RPMI7951 (cell line): ENCODE results near the gene STEAP2. TPM values are rescaled to one million over a fixed set of nuclear protein-coding genes. Genes with fewer than 3 reads are reported as not detected.
A peak's percentile ranks its signal among the peaks of the same experiment; 100 is the strongest.

Source experiments
- DNase-seq: peaks from one replicate; pipeline ENCODE4 v3.0.0-alpha.2; 2012; ENCODE audit warnings: low read depth
- total RNA-seq: library from RNA; depleted of rRNA; stranded (reverse); fragments of >200 nt; shearing (Covaris generic); gene quantifications from 2 replicates; pipeline ENCODE4 v1.2.3, GENCODE V29; 2014

The STEAP2 gene
- total RNA-seq, 1 experiment from 2014 or later, result 5.8 TPM

- peak; percentile 4 for DNase-seq
Observed at GRCh38 chr7:90192876-90193750, 18.4 kb upstream of the STEAP2 start.

- DNase-seq, result no peak
Observed at GRCh38 chr7:90194911-90195809, 16.4 kb upstream of the STEAP2 start.

GRCh38 chr7:90201500-90202195 is 9.9 kb upstream of the STEAP2 start:
- DNase-seq, result no peak

GRCh38 chr7:90207956-90208355 is 3.6 kb upstream of the STEAP2 start:
- no peak for DNase-seq

- no peak for DNase-seq
Observed at GRCh38 chr7:90209776-90210175, 1.8 kb upstream of the STEAP2 start.

- no peak for DNase-seq
Observed at GRCh38 chr7:90210475-90210874, 1.1 kb upstream of the STEAP2 start.

GRCh38 chr7:90210981-90211380 is 559 bp upstream of the STEAP2 start:
- DNase-seq, result peak; percentile 3

- no peak for DNase-seq
Observed at GRCh38 chr7:90212149-90212495, 582 bp downstream of the STEAP2 start.

GRCh38 chr7:90213521-90213920 is 2.0 kb downstream of the STEAP2 start:
- DNase-seq, result no peak

GRCh38 chr7:90216080-90216674 is 4.6 kb downstream of the STEAP2 start:
- no peak for DNase-seq

- no peak for DNase-seq
Observed at GRCh38 chr7:90216771-90217170, 5.2 kb downstream of the STEAP2 start.

- DNase-seq, result no peak
Observed at GRCh38 chr7:90222390-90222789, 10.8 kb downstream of the STEAP2 start.

GRCh38 chr7:90222811-90223725 is 11.5 kb downstream of the STEAP2 start:
- DNase-seq, result peak; percentile 74

GRCh38 chr7:90224195-90224594 is 12.7 kb downstream of the STEAP2 start:
- no peak for DNase-seq

GRCh38 chr7:90225181-90225580 is 13.6 kb downstream of the STEAP2 start:
- DNase-seq, result no peak

- DNase-seq, result no peak
Observed at GRCh38 chr7:90225601-90226000, 14.1 kb downstream of the STEAP2 start.

GRCh38 chr7:90227259-90227658 is 15.7 kb downstream of the STEAP2 start:
- no peak for DNase-seq

- no peak for DNase-seq
Observed at GRCh38 chr7:90229682-90230081, 18.1 kb downstream of the STEAP2 start.

GRCh38 chr7:90230834-90231233 is 19.3 kb downstream of the STEAP2 start:
- no peak for DNase-seq

- no peak for DNase-seq
Observed at GRCh38 chr7:90231304-90231703, 19.8 kb downstream of the STEAP2 start.

- DNase-seq, result no peak
Observed at GRCh38 chr7:90232430-90232829, 20.9 kb downstream of the STEAP2 start.
